GM23338 (cell line): Measurements from ENCODE around the gene MMAB.

Experiments used
- CREB1 ChIP-seq: fragments of 250-450 bp; sonication (Bioruptor Pico); IDR thresholded peaks from 2 replicates; pipeline ENCODE4 v1.5.0; 2020; ENCODE audit warnings: low read depth, mild to moderate bottlenecking, moderate library complexity
- EZH2 ChIP-seq: fragments of 200-600 bp; sonication (generic); IDR thresholded peaks from one replicate; pipeline ENCODE4 v1.8.0; 2017; ENCODE audit warnings: antibody characterized with exemption, mild to moderate bottlenecking, low read depth; ENCODE audit not compliant: unreplicated experiment
- EZH2phosphoT487 ChIP-seq: fragments of 200-600 bp; sonication (generic); IDR thresholded peaks from one replicate; pipeline ENCODE4 v1.8.1; 2018; ENCODE audit warnings: antibody characterized with exemption; ENCODE audit not compliant: unreplicated experiment
- JUNB ChIP-seq: IDR thresholded peaks from one replicate; pipeline ENCODE4 v1.6.1; 2016; ENCODE audit warnings: antibody characterized with exemption; ENCODE audit not compliant: unreplicated experiment
- POLR2AphosphoS5 ChIP-seq: IDR thresholded peaks from 2 replicates; pipeline ENCODE4 v1.6.1; 2016; ENCODE audit warnings: antibody characterized with exemption, low read depth
- REST ChIP-seq: IDR thresholded peaks from one replicate; pipeline ENCODE4 v1.6.1; 2018; ENCODE audit warnings: antibody characterized with exemption; ENCODE audit not compliant: unreplicated experiment
- STAT1 ChIP-seq: IDR thresholded peaks from one replicate; pipeline ENCODE4 v1.6.1; 2016; ENCODE audit warnings: antibody characterized with exemption; ENCODE audit not compliant: unreplicated experiment
- TF ChIP-seq, protein P1 (sequence below), 2 experiments: fragments of 200-600 bp in 1 of 2; sonication (generic) in 1 of 2; conservative IDR thresholded peaks; 2 replicates each; pipeline versions ENCODE4 v1.5.1 to v1.6.1; 2016 to 2017; ENCODE audit warnings: antibody characterized with exemption in 2 of 2, low read depth in 2 of 2, mild to moderate bottlenecking in 2 of 2, moderate library complexity in 1 of 2

DNA sequence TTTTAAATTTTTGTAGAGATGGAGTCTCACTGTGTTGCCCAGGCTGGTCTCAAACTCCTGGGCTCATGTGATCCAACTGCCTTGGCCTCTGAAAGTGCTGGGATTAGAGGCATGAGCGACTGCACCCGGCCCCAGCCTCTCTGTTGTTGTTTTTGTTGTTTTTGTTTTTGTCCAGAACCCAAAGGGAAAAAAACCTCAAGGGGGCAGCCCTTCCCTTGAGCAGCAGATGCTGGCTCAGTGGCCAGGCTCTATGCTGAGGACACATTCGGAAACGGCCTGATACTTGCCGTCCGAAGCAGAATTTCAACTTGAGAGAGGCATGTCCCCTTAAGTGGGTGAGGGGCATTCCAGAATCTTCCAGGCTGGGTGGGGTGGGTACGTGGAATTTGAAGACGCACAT is 7.0 kb upstream of the MMAB start:
- TF ChIP-seq, protein P1, sequence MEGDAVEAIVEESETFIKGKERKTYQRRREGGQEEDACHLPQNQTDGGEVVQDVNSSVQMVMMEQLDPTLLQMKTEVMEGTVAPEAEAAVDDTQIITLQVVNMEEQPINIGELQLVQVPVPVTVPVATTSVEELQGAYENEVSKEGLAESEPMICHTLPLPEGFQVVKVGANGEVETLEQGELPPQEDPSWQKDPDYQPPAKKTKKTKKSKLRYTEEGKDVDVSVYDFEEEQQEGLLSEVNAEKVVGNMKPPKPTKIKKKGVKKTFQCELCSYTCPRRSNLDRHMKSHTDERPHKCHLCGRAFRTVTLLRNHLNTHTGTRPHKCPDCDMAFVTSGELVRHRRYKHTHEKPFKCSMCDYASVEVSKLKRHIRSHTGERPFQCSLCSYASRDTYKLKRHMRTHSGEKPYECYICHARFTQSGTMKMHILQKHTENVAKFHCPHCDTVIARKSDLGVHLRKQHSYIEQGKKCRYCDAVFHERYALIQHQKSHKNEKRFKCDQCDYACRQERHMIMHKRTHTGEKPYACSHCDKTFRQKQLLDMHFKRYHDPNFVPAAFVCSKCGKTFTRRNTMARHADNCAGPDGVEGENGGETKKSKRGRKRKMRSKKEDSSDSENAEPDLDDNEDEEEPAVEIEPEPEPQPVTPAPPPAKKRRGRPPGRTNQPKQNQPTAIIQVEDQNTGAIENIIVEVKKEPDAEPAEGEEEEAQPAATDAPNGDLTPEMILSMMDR (conservative IDR thresholded peaks at IDR 0.05; ENCODE audit: low read depth in 2 of 2), result peak; percentile 8 to 28; a peak in 2 of 4 replicates
- TF ChIP-seq POLR2AphosphoS5, result no peak
- no peak for TF ChIP-seq EZH2phosphoT487
- no peak for TF ChIP-seq REST
- TF ChIP-seq EZH2, result no peak
- no peak for TF ChIP-seq JUNB
- TF ChIP-seq STAT1, result no peak
- TF ChIP-seq CREB1 (CRISPR knock-in tag), result no peak
